Measurements from ENCODE around the gene KCNAB1. TPM values are rescaled to one million over a fixed set of nuclear protein-coding genes. Genes with fewer than 3 reads are reported as not detected.
"Not testable (repeated sequence)": the region's sequence is repeated elsewhere in the genome, so short reads cannot be mapped to it uniquely, and the experiment has no call there.

Gene KCNAB1
- total and polyA plus RNA-seq, 4 donors, result 0.76 to 2.8 (median 1.0) TPM

- no peak for TF ChIP-seq REST (IDR thresholded peaks at IDR 0.05)
- TF ChIP-seq SP1 (IDR thresholded peaks at IDR 0.05), result no peak
- no peak for TF ChIP-seq JUND (IDR thresholded peaks at IDR 0.05)
- Histone ChIP-seq H3K27me3 (ENCODE audit: control insufficient read depth in 4 of 4, insufficient read depth in 4 of 4, low read length in 3 of 4) (no peaks in the 10 kb centered on the region), H3K9me3 (ENCODE audit: control insufficient read depth in 4 of 4, low read length in 3 of 4) (no peaks in the 10 kb centered on the region), H3K27ac (ENCODE audit: low read depth in 1 of 2, low read length in 2 of 2) (no peak overlapping the region), H3K9ac (ENCODE audit: low read depth in 1 of 2, low read length in 2 of 2) (no peak overlapping the region), H3K4me3 (ENCODE audit: low read depth in 1 of 3, low read length in 3 of 3) (no peak overlapping the region), H3K4me1 (ENCODE audit: control insufficient read depth in 4 of 4, insufficient read depth in 4 of 4, low read length in 3 of 4) (no peaks in the 10 kb centered on the region), H3K36me3 (ENCODE audit: control insufficient read depth in 4 of 4, insufficient read depth in 3 of 4, low read depth in 1 of 4, low read length in 3 of 4) (no peaks in the 10 kb centered on the region)
- 85% methylated on average over 9 of the region's 9 CpGs for WGBS
- no peak for DNase-seq (ENCODE audit: low spot score)
Observed at GRCh38 chr3:156217674-156218352, 97.4 kb downstream of the KCNAB1 start.

GRCh38 chr3:156218353-156218744 lies 98.0 kb downstream of the KCNAB1 start:
- Histone ChIP-seq H3K4me3 (ENCODE audit: low read depth in 1 of 3, low read length in 3 of 3) (no peak overlapping the region), H3K4me1 (ENCODE audit: control insufficient read depth in 4 of 4, insufficient read depth in 4 of 4, low read length in 3 of 4) (no peaks in the 10 kb centered on the region), H3K36me3 (ENCODE audit: control insufficient read depth in 4 of 4, insufficient read depth in 3 of 4, low read depth in 1 of 4, low read length in 3 of 4) (no peaks in the 10 kb centered on the region), H3K9ac (ENCODE audit: low read depth in 1 of 2, low read length in 2 of 2) (no peak overlapping the region), H3K27ac (ENCODE audit: low read depth in 1 of 2, low read length in 2 of 2) (no peak overlapping the region), H3K27me3 (ENCODE audit: control insufficient read depth in 4 of 4, insufficient read depth in 4 of 4, low read length in 3 of 4) (no peaks in the 10 kb centered on the region), H3K9me3 (ENCODE audit: control insufficient read depth in 4 of 4, low read length in 3 of 4) (no peaks in the 10 kb centered on the region)
- DNase-seq (ENCODE audit: low spot score), result no peak
- WGBS, result 70% methylated on average over 3 of the region's 3 CpGs
- no peak for TF ChIP-seq HNF4A (conservative IDR thresholded peaks at IDR 0.05)
- no peak for TF ChIP-seq FOXA2 (IDR thresholded peaks at IDR 0.05)
- no peak for TF ChIP-seq HNF4G (IDR thresholded peaks at IDR 0.05)
- no peak for TF ChIP-seq TAF1 (conservative IDR thresholded peaks at IDR 0.05)
- TF ChIP-seq FOXA1 (IDR thresholded peaks at IDR 0.05), result no peak
- no peak for TF ChIP-seq YY1 (IDR thresholded peaks at IDR 0.05)
- no peak for TF ChIP-seq ATF3 (IDR thresholded peaks at IDR 0.05)
- no peak for TF ChIP-seq RXRA (IDR thresholded peaks at IDR 0.05)
- TF ChIP-seq CTCF (IDR thresholded peaks at IDR 0.05; ENCODE audit: low read depth, low read length, missing input control), result no peak

- not testable (repeated sequence) for DNase-seq (ENCODE audit: low spot score); H3K27ac ChIP-seq (ENCODE audit: low read depth in 1 of 2, low read length in 2 of 2); H3K36me3 ChIP-seq (ENCODE audit: control insufficient read depth in 4 of 4, insufficient read depth in 3 of 4, low read depth in 1 of 4, low read length in 3 of 4); H3K9me3 ChIP-seq (ENCODE audit: control insufficient read depth in 4 of 4, low read length in 3 of 4); H3K9ac ChIP-seq (ENCODE audit: low read depth in 1 of 2, low read length in 2 of 2); H3K4me1 ChIP-seq (ENCODE audit: control insufficient read depth in 4 of 4, insufficient read depth in 4 of 4, low read length in 3 of 4); H3K4me3 ChIP-seq (ENCODE audit: low read depth in 1 of 3, low read length in 3 of 3); H3K27me3 ChIP-seq (ENCODE audit: control insufficient read depth in 4 of 4, insufficient read depth in 4 of 4, low read length in 3 of 4)
Observed at GRCh38 chr3:156222381-156222780, 102.0 kb downstream of the KCNAB1 start.

GRCh38 chr3:156224046-156224445 lies 103.7 kb downstream of the KCNAB1 start:
- not testable (repeated sequence) for H3K4me3 ChIP-seq (ENCODE audit: low read depth in 1 of 3, low read length in 3 of 3); H3K36me3 ChIP-seq (ENCODE audit: control insufficient read depth in 4 of 4, insufficient read depth in 3 of 4, low read depth in 1 of 4, low read length in 3 of 4); H3K27ac ChIP-seq (ENCODE audit: low read depth in 1 of 2, low read length in 2 of 2); H3K9ac ChIP-seq (ENCODE audit: low read depth in 1 of 2, low read length in 2 of 2); DNase-seq (ENCODE audit: low spot score); H3K4me1 ChIP-seq (ENCODE audit: control insufficient read depth in 4 of 4, insufficient read depth in 4 of 4, low read length in 3 of 4); H3K9me3 ChIP-seq (ENCODE audit: control insufficient read depth in 4 of 4, low read length in 3 of 4); H3K27me3 ChIP-seq (ENCODE audit: control insufficient read depth in 4 of 4, insufficient read depth in 4 of 4, low read length in 3 of 4)
- WGBS, result 92% methylated on average over 23 of the region's 23 CpGs

All from liver (tissue), 9 donors.